ENCODE data around the gene FBP1. TPM values are rescaled to one million over a fixed set of nuclear protein-coding genes. Genes with fewer than 3 reads are reported as not detected.
A peak's percentile ranks its signal among the peaks of the same experiment; 100 is the strongest.

FBP1 gene
- total and polyA plus RNA-seq, 8 donors = 19.5 to 39.2 (median 24.1) TPM

- WGBS, 2 donors = 86% methylated on average over 8 of the region's 8 CpGs
- no peak for FAIRE-seq
- H3K27ac ChIP-seq = no peak overlapping the region
- no peaks in the 10 kb centered on the region for H3K36me3 ChIP-seq
- intact Hi-C loops (cut with DNase I) = no loop called here
- DNase-seq = no peak
- no peak overlapping the region for H3K4me3 ChIP-seq
- H3K4me1 ChIP-seq = peaks cover 0 to 4% (median 0%) of the 10 kb centered on the region in 3 donors
- no peaks in the 10 kb centered on the region for H3K27me3 ChIP-seq
- no peaks in the 10 kb centered on the region for H3K9me3 ChIP-seq
- no peak for ATAC-seq
- TF ChIP-seq CTCF (IDR thresholded peaks at IDR 0.05) = no peak
Observed at GRCh38 chr9:94643176-94643575, 3.9 kb upstream of the FBP1 start.

- no peaks in the 10 kb centered on the region for H3K27me3 ChIP-seq
- ATAC-seq (no peak), DNase-seq (no peak), FAIRE-seq (no peak)
- no peak overlapping the region for H3K4me3 ChIP-seq
- H3K9me3 ChIP-seq = no peaks in the 10 kb centered on the region
- intact Hi-C loops (cut with DNase I) = no loop called here
- H3K27ac ChIP-seq = no peak overlapping the region
- WGBS, 2 donors = 84 to 93% methylated on average over 5 of the region's 5 CpGs
- TF ChIP-seq CTCF (IDR thresholded peaks at IDR 0.05) = no peak
- H3K36me3 ChIP-seq = no peaks in the 10 kb centered on the region
- H3K4me1 ChIP-seq = peaks cover 0 to 4% (median 0%) of the 10 kb centered on the region in 3 donors
Observed at GRCh38 chr9:94642501-94642900, 3.2 kb upstream of the FBP1 start.

- peak in 1 of 4 donors; percentile 4 for ATAC-seq
- intact Hi-C loops (cut with DNase I) = no loop called here
- H3K36me3 ChIP-seq = no peaks in the 10 kb centered on the region
- TF ChIP-seq CTCF (IDR thresholded peaks at IDR 0.05) = no peak
- H3K9me3 ChIP-seq = no peaks in the 10 kb centered on the region
- 44 to 52% methylated on average over 15 of the region's 15 CpGs for WGBS, 2 donors
- DNase-seq = no peak
- FAIRE-seq = no peak
- H3K27ac ChIP-seq = peak overlapping the region in 3 of 4 donors; percentile 54 to 75 (median 65)
- peaks cover 0 to 4% (median 0%) of the 10 kb centered on the region in 3 donors for H3K4me1 ChIP-seq
- H3K27me3 ChIP-seq = no peaks in the 10 kb centered on the region
- H3K4me3 ChIP-seq = peak overlapping the region in 3 of 4 donors; percentile 66 to 73 (median 67)
Observed at GRCh38 chr9:94639999-94640376, 670 bp upstream of the FBP1 start.

- Histone ChIP-seq H3K27me3 (no peaks in the 10 kb centered on the region), H3K27ac (peak overlapping the region; percentile 54 to 75 (median 67)), H3K9me3 (no peaks in the 10 kb centered on the region), H3K4me1 (peaks cover 0 to 4% (median 0%) of the 10 kb centered on the region in 3 donors), H3K4me3 (peak overlapping the region; percentile 66 to 73 (median 68)), H3K36me3 (no peaks in the 10 kb centered on the region)
- intact Hi-C loops (cut with DNase I) = no loop called here
- 24 to 32% methylated on average over 17 of the region's 17 CpGs for WGBS, 2 donors
- TF ChIP-seq CTCF (IDR thresholded peaks at IDR 0.05) = no peak
- DNase-seq (peak in 3 of 6 donors; percentile 39 to 45 (median 44)), ATAC-seq (peak; percentile 50 to 65 (median 56)), FAIRE-seq (no peak)
Observed at GRCh38 chr9:94638335-94639060, 820 bp downstream of the FBP1 start.

GRCh38 chr9:94632737-94633136, 6.6 kb downstream of the FBP1 start:
- Histone ChIP-seq H3K9me3 (no peaks in the 10 kb centered on the region), H3K27ac (no peak overlapping the region), H3K36me3 (no peaks in the 10 kb centered on the region), H3K4me1 (peaks cover 26 to 29% (median 28%) of the 10 kb centered on the region in 3 donors), H3K27me3 (no peaks in the 10 kb centered on the region), H3K4me3 (no peak overlapping the region)
- DNase-seq = no peak
- TF ChIP-seq CTCF (IDR thresholded peaks at IDR 0.05) = no peak
- 40 to 72% methylated on average over 5 of the region's 5 CpGs for WGBS, 2 donors
- ATAC-seq = no peak
- no peak for FAIRE-seq
- intact Hi-C loops (cut with DNase I) = no loop called here

Measured in pancreas (tissue), 10 donors.